IMR-90 (cell line): ENCODE results near the gene LDHB. TPM values are rescaled to one million over a fixed set of nuclear protein-coding genes. Genes with fewer than 3 reads are reported as not detected.

Experiments used
- ATAC-seq: fragments of 200-7000 bp; cut with Tn5 transposase; 2 replicates; pipeline ENCODE4 v1.9.1; 2020; ENCODE audit warnings: low read depth, mild to moderate bottlenecking, moderate library complexity
- BruUV-seq: library from RNA; stranded (reverse); fragments of 400-500 nt; replicated peaks from 2 replicates; lab custom pipeline; 2021; lab: Mats Ljungman, UMichigan
- CTCF ChIA-PET: fragments of 300-600 bp; formaldehyde crosslinking; extraction: SDS; loops from one replicate; lab custom pipeline; 2021; ENCODE audit warnings: antibody characterized with exemption; lab: Yijun Ruan, JAX
- POLR2A ChIA-PET: fragments of 300-600 bp; sonication (Branson Sonifier 250); formaldehyde crosslinking; loops from one replicate; lab custom pipeline; 2022; ENCODE audit warnings: antibody characterized with exemption; ENCODE audit not compliant: unreplicated experiment; lab: Charles Lee
- DNase-seq: peaks from one replicate; pipeline ENCODE4 v3.0.0; 2013
- H2AFZ ChIP-seq: replicated peaks from 2 replicates; pipeline ENCODE3; 2013; ENCODE audit warnings: low read length, mild to moderate bottlenecking; ENCODE audit not compliant: poor library complexity
- H2AK5ac ChIP-seq: 2 replicates; pipeline ENCODE4 v1.6.1; 2013; ENCODE audit warnings: low read depth, low read length, inconsistent platforms
- H2AK9ac ChIP-seq: replicated peaks from 2 replicates; pipeline ENCODE3; 2013; ENCODE audit warnings: mild to moderate bottlenecking, low read depth, low read length, moderate library complexity; ENCODE audit not compliant: poor library complexity
- H2BK120ac ChIP-seq: 2 replicates; pipeline ENCODE4 v1.6.1; 2013; ENCODE audit warnings: low read depth, low read length, inconsistent platforms
- H2BK15ac ChIP-seq: 3 replicates; pipeline ENCODE4 v1.6.1; 2013; ENCODE audit warnings: low read depth, low read length, inconsistent platforms
- H2BK20ac ChIP-seq: 2 replicates; pipeline ENCODE4 v1.6.1; 2013; ENCODE audit warnings: low read depth, mild to moderate bottlenecking, inconsistent platforms, low read length, moderate library complexity
- H2BK5ac ChIP-seq: 2 replicates; pipeline ENCODE4 v1.6.1; 2013; ENCODE audit warnings: mild to moderate bottlenecking, low read depth, low read length, inconsistent platforms; ENCODE audit not compliant: poor library complexity, severe bottlenecking
- H3K14ac ChIP-seq: replicated peaks from 2 replicates; pipeline ENCODE4 v1.6.1; 2013; ENCODE audit warnings: low read depth, low read length, inconsistent platforms
- H3K18ac ChIP-seq: 2 replicates; pipeline ENCODE4 v1.6.1; 2013; ENCODE audit warnings: low read depth, low read length, control low read depth
- H3K23ac ChIP-seq: 2 replicates; pipeline ENCODE4 v1.6.1; 2013; ENCODE audit warnings: low read depth, low read length, inconsistent platforms
- H3K27ac ChIP-seq: 2 replicates; pipeline ENCODE4 v1.5.1; 2013; ENCODE audit warnings: mild to moderate bottlenecking, control low read depth, low read length; ENCODE audit not compliant: insufficient read depth
- H3K27me3 ChIP-seq: 2 replicates; pipeline ENCODE4 v1.6.1; 2013; ENCODE audit warnings: low read length; ENCODE audit not compliant: control insufficient read depth, insufficient read depth
- H3K36me3 ChIP-seq: 2 replicates; pipeline ENCODE4 v1.6.1; 2013; ENCODE audit warnings: low read length, mixed read lengths; ENCODE audit not compliant: control insufficient read depth, insufficient read depth
- H3K4ac ChIP-seq: 2 replicates; pipeline ENCODE4 v1.6.1; 2013; ENCODE audit warnings: low read depth, low read length, inconsistent platforms
- H3K4me1 ChIP-seq: 2 replicates; pipeline ENCODE4 v1.6.1; 2013; ENCODE audit warnings: low read length, mixed read lengths; ENCODE audit not compliant: control insufficient read depth, insufficient read depth
- H3K4me2 ChIP-seq: 2 replicates; pipeline ENCODE4 v1.6.1; 2013; ENCODE audit warnings: low read depth, mild to moderate bottlenecking, control low read depth, low read length, moderate library complexity
- H3K4me3 ChIP-seq: 2 replicates; pipeline ENCODE4 v1.5.1; 2013; ENCODE audit warnings: low read depth, mild to moderate bottlenecking, control low read depth, low read length, moderate library complexity; ENCODE audit not compliant: insufficient read depth
- H3K56ac ChIP-seq: 2 replicates; pipeline ENCODE4 v1.6.1; 2013; ENCODE audit warnings: low read length, inconsistent platforms; ENCODE audit not compliant: insufficient read depth; ENCODE audit errors: extremely low read depth
- H3K79me1 ChIP-seq, 2 experiments: 2 replicates each; pipeline ENCODE4 v1.6.1; 2013; ENCODE audit warnings: low read length in 2 of 2, inconsistent platforms in 1 of 2, low read depth in 1 of 2
- H3K9ac ChIP-seq: 2 replicates; pipeline ENCODE4 v1.6.1; 2013; ENCODE audit warnings: low read depth, low read length, control low read depth
- H3K9me1 ChIP-seq: 2 replicates; pipeline ENCODE4 v1.6.1; 2013; ENCODE audit warnings: low read length, inconsistent platforms; ENCODE audit not compliant: insufficient read depth
- H3K9me3 ChIP-seq: 2 replicates; pipeline ENCODE4 v1.6.1; 2013; ENCODE audit warnings: low read length; ENCODE audit not compliant: control insufficient read depth, insufficient read depth
- H4K20me1 ChIP-seq: 2 replicates; pipeline ENCODE4 v1.6.1; 2013; ENCODE audit warnings: low read length, inconsistent platforms; ENCODE audit not compliant: insufficient read depth
- H4K5ac ChIP-seq: 2 replicates; pipeline ENCODE4 v1.6.1; 2013; ENCODE audit warnings: mild to moderate bottlenecking, low read depth, low read length, control low read depth
- H4K8ac ChIP-seq, 2 experiments: 2 replicates each; pipeline ENCODE4 v1.6.1; 2013; ENCODE audit warnings: low read depth in 2 of 2, low read length in 2 of 2, control low read depth in 1 of 2, inconsistent platforms in 1 of 2
- H4K91ac ChIP-seq: 2 replicates; pipeline ENCODE4 v1.6.1; 2013; ENCODE audit warnings: low read depth, low read length, inconsistent platforms; ENCODE audit not compliant: insufficient read depth
- CEBPB ChIP-seq: IDR thresholded peaks from 2 replicates; pipeline ENCODE4 v1.6.1; 2012; ENCODE audit warnings: low read depth, low read length, improper control_type of control experiment
- CHD1 ChIP-seq: IDR thresholded peaks from 2 replicates; pipeline ENCODE4 v1.6.1; 2012; ENCODE audit warnings: low read depth, low read length, improper control_type of control experiment
- FOS ChIP-seq: fragments of 150-350 bp; IDR thresholded peaks from 2 replicates; pipeline ENCODE4 v1.6.1; 2016; ENCODE audit warnings: low read depth, low read length
- MAZ ChIP-seq: IDR thresholded peaks from 2 replicates; pipeline ENCODE4 v1.6.1; 2012; ENCODE audit warnings: low read depth, mild to moderate bottlenecking, low read length, improper control_type of control experiment, moderate library complexity, borderline replicate concordance
- RCOR1 ChIP-seq: IDR thresholded peaks from 2 replicates; pipeline ENCODE4 v1.6.1; 2012; ENCODE audit warnings: mild to moderate bottlenecking, low read length, improper control_type of control experiment; ENCODE audit not compliant: insufficient replicate concordance
- RFX5 ChIP-seq: IDR thresholded peaks from 2 replicates; pipeline ENCODE4 v1.8.0; 2012; ENCODE audit warnings: low read depth, mild to moderate bottlenecking, low read length, moderate library complexity
- SMC3 ChIP-seq: fragments of 150-350 bp; IDR thresholded peaks from 2 replicates; pipeline ENCODE4 v1.6.1; 2016; ENCODE audit warnings: low read depth, mild to moderate bottlenecking, antibody characterized with exemption, low read length, moderate library complexity
- USF2 ChIP-seq: fragments of 150-350 bp; IDR thresholded peaks from 2 replicates; pipeline ENCODE4 v1.6.1; 2017; ENCODE audit warnings: mild to moderate bottlenecking, antibody characterized with exemption, low read length, low read depth
- WGBS, 2 experiments: methylation state at CpG; one replicate each; pipeline versions ENCODE4 v1.1.5 to v1.1.7; 2013; ENCODE audit warnings: missing lambda C conversion rate in 2 of 2; ENCODE audit not compliant: insufficient read length in 1 of 2; ENCODE audit errors: extremely low coverage in 2 of 2; 5-methylcytosine and 5-hydroxymethylcytosine counted together
- dilution Hi-C: fragments of 300-500 bp; cut with HindIII; formaldehyde crosslinking; loops from one replicate; pipeline ENCODE4 v1.14.3; 2018; ENCODE audit warnings: low sequenced_read_pairs; ENCODE audit not compliant: unreplicated experiment
- in situ Hi-C: fragments of 300-500 bp; cut with MboI; formaldehyde crosslinking; loops from 3 replicates; pipeline ENCODE4 v1.14.3; 2019; ENCODE audit warnings: low sequenced_read_pairs, inconsistent platforms, mixed read lengths
- intact Hi-C: fragments of 100-400 bp; cut with micrococcal nuclease; formaldehyde crosslinking; loops from 2 replicates; pipeline ENCODE4 v1.10.0; 2022
- polyA plus RNA-seq, 3 experiments: library from polyadenylated mRNA; depleted of rRNA; stranded (reverse); fragments of >200 nt; gene quantifications; 2 replicates each; pipeline ENCODE4 v1.2.3, GENCODE V29; 2012; ENCODE audit warnings: low replicate concordance in 1 of 3
- total RNA-seq: library from RNA; depleted of rRNA; stranded (reverse); fragments of >200 nt; gene quantifications from 2 replicates; pipeline ENCODE4 v1.2.3, GENCODE V29; 2012
- TF ChIP-seq, protein P1 (sequence below): fragments of 150-350 bp; IDR thresholded peaks from 2 replicates; pipeline ENCODE4 v1.6.1; 2016; ENCODE audit warnings: low read depth, mild to moderate bottlenecking, low read length, moderate library complexity, borderline replicate concordance

LDHB gene
- total and polyA plus RNA-seq, 2 of the 4 experiments (the other 2 are of a cell fraction), result 623 to 630 TPM

- Histone ChIP-seq H2BK20ac (no peak overlapping the region), H2AFZ (no peak overlapping the region), H3K18ac (no peak overlapping the region), H3K9me1 (no peaks in the 10 kb centered on the region; the same call in 1 of the 2 replicates), H3K9me3 (peaks cover 3% of the 10 kb centered on the region; the same call in 1 of the 2 replicates), H2AK5ac (no peak overlapping the region), H3K56ac (no peak overlapping the region), H2BK15ac (no peak overlapping the region), H3K4me1 (0 out of 2 replicates have a peak, but pooled peaks cover 2% of the 10 kb centered on the region), H3K27ac (no peak overlapping the region), H3K79me1 (no peaks in the 10 kb centered on the region), H3K14ac (no peak overlapping the region), H4K5ac (no peak overlapping the region), H3K4me3 (no peak overlapping the region), H4K20me1 (no peaks in the 10 kb centered on the region), H3K36me3 (no peaks in the 10 kb centered on the region), H3K9ac (no peak overlapping the region), H4K8ac (no peak overlapping the region), H3K4me2 (no peak overlapping the region), H2AK9ac (no peak overlapping the region), H4K91ac (no peak overlapping the region), H2BK5ac (no peak overlapping the region), H3K27me3 (no peaks in the 10 kb centered on the region; the same call in 1 of the 2 replicates), H3K4ac (no peak overlapping the region), H2BK120ac (no peak overlapping the region), H3K23ac (no peak overlapping the region)
- TF ChIP-seq SMC3 (no peak), CHD1 (no peak), USF2 (no peak), MAZ (no peak), RFX5 (no peak), FOS (no peak), RCOR1 (no peak), CEBPB (no peak)
- TF ChIP-seq, protein P1, sequence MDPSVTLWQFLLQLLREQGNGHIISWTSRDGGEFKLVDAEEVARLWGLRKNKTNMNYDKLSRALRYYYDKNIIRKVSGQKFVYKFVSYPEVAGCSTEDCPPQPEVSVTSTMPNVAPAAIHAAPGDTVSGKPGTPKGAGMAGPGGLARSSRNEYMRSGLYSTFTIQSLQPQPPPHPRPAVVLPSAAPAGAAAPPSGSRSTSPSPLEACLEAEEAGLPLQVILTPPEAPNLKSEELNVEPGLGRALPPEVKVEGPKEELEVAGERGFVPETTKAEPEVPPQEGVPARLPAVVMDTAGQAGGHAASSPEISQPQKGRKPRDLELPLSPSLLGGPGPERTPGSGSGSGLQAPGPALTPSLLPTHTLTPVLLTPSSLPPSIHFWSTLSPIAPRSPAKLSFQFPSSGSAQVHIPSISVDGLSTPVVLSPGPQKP, result no peak
- ChIA-PET POLR2A (no interaction called here), CTCF (no interaction called here)
- dilution Hi-C loops (no loop called here), in situ Hi-C loops (loop anchor here (25.0 kb wide), 1 partner anchor 746 kb away; no protein-coding TSS in a partner anchor), intact Hi-C loops (no loop called here)
- no TSS peak for BruUV-seq
- ATAC-seq (no peak), DNase-seq (no peak)
- WGBS, 2 experiments, result no CpG with 5 or more reads among the region's 1 CpG
These were observed 33.9 kb upstream of the LDHB start for GRCh38 chr12:21691515-21691914.
